DMS79 treated with DMSO at 0.1 percent for 48 hours (cell line): Measurements from ENCODE around the gene PELI1.

Experiments used
- DNase-seq: peaks from one replicate; lab custom pipeline; 2025; lab: John Stamatoyannopoulos, UW

PELI1 gene, protein sequence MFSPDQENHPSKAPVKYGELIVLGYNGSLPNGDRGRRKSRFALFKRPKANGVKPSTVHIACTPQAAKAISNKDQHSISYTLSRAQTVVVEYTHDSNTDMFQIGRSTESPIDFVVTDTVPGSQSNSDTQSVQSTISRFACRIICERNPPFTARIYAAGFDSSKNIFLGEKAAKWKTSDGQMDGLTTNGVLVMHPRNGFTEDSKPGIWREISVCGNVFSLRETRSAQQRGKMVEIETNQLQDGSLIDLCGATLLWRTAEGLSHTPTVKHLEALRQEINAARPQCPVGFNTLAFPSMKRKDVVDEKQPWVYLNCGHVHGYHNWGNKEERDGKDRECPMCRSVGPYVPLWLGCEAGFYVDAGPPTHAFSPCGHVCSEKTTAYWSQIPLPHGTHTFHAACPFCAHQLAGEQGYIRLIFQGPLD

DNA sequence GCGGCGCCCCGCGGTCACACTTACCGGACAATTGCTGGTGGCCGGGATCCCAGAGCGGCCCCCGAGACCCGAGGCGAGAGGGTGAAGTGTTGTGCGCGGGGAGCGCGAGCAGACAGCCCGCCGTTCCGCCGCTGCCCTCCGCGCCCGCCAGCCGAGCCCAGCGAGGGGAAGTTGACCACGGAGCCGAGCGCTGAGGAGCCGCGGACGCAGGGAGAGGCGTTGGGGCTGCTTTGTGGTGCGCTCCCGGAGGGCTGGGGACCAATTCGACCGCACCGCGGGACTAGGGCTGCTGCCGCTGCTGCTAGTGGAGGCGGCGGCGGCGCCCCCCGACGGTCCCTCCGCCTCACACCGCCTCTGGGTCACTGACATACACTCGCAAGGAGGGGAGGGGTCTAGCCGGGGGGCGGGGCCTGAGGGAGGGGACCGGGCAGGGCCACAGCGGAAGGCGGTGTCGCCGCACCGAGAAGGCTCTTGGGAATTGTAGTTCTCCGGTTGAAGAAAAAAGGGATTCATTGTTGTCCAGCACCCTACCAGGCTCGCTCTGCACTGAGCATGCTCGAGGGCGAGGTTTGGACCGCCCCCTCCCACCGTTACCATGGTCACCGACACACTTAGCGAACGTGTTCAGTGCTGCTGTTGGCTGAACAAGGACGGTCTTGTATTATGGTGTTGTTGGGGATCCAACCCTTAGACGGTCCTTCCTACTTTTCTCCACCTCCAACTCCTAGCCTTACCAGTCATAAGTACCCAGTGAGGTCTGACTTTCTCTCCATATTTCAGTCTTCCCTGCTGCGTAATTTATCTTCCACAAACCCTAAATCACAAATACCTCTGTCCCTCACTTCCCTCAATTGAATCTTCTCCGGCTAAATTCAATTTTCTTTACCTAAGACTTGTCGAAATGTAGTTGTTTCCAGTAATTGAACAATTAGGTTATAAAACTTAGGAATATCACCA, at the start of gene PELI1:
Gene PELI1 (minus strand): TSS at position 364 of the 957 bp plus-strand sequence. CDS start 36,110 bp downstream, outside the sequence.
- peak; percentile 94 for DNase-seq

DNA sequence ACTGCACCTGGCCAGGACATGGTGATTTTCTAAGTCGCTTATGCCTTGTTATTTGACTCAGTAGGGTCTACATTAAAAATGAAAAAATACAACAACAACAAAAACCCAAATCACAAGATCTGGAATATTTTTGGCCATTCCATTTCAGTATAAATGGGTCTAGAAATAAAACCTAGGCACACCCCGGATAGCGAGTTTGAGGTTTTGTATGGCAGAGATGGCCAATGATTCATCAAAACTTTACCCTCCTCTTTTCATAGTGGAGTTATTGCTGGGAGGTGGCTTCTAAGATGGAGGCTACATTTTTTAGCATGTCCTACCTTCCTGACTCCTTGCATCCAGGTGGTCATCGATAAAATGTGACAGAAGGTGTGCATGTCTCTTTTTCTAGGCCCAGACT, 49.3 kb upstream of the PELI1 start:
- DNase-seq = no peak

DNA sequence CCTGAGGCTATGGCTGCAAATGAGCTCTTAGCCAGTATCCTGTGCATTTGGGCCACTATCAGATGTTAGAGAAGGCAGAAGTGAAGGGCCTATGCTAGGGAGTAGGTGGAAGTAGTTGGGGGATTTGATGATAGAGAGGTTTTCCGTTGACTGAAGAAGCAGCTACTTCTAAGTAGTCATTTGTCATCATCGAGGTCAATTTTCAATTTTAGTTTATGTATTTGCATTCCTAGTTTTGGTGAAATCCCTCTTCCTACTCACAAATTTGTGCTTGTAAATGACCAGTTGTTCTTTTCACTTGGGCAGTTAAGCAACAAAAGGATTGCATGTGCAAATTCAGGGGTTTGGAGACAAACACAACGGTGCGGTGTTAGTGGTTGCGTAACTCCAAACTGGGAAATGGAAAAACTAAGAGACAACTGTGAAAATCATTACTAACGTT, 48.5 kb upstream of the PELI1 start:
- DNase-seq = no peak

DNA sequence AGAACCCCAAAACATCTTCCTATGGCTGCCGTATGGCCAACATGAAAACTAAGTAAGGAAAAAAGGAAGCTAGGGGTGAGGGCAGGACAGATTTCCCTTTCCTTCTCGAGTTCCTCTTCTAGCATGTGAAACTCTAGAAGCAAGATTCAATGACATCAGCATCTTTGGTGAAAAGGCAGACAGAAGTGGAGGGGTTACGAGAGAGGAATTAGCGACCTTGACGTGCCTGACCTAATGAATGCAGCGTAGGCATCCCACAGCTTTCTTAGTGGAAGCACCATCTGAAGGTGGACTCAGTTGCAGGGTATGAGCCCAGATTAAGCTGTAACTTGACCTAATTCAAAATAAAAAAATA, 47.9 kb upstream of the PELI1 start:
- DNase-seq = no peak

DNA sequence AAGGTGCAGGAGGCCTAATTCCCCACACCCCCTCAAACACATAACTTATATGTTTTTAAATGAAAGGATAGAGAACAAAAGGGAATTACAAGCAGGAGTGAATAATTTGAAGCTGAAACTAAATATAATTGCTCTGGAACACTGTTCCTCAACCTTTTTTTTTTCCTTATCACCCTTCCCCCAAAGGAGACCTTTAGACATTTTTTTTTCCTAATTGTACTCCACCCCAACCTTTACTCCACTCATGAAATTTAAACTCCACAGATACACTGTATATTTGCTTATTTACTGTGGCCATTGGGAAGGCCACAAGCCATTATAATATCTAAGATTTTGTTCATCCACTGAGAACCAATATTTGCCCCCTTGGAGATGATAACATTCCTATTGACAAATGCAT, 45.4 kb upstream of the PELI1 start:
- no peak for DNase-seq

DNA sequence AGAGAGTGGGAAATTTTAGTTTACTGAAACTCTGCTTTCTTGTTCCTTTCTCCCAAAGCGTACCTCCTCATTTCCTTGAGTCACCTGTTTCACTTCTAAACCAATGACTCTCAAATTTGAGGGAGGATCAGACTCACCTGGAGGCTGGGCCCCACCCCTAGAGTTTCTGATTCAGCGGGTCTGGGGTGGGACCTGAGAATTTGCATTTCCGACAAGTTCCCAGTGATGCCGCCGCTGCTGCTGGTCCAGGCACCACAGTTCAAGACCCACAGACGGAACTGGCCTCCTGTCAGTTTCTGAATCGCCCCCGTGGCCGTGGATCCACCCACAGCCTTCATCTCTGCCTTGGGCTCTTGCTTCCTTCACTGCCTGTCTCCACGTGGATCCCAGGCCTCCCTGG, 44.9 kb upstream of the PELI1 start:
- no peak for DNase-seq

DNA sequence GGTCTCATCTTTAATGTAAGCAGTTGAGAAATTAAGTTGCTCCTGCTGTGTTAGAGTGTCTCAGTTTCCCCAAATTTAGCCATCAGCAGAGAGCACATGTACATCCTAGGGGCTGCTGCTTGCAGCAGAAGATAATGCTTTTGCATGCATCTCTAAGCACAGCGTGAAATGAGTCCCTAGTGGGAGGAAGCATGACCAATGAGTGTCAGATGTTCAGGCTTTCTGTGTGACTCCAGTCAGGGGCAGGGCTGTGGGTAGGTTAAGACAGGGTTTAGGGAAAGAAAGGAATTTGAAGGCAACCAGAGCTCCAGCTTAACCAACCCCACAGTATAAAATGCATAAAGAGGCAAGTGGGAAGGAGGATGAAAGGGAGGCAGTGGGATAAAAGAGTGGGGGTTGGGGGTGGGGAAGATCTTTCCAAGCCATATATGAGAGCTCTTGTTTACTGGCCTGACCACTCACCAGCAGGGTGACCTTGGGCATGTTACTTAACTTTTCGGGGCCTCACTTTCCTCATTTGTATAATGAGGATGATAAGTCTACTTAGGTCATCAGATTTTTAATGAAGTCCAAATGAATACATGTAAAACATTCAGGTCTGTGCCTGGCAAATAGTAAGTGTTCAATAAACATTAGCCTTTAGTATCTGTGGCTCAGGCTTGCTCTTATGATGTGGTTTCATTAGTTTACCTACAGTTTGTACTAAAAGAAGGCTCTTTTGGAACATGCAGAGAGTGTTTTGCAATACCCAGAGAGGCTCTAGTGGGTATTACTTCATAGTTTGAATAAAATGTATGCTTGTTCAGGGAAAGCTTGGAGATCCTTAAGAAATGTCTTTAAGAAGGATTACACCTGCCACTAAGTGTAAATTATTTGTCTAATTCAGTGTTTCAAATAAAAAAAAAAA, 42.7 kb upstream of the PELI1 start:
- no peak for DNase-seq

DNA sequence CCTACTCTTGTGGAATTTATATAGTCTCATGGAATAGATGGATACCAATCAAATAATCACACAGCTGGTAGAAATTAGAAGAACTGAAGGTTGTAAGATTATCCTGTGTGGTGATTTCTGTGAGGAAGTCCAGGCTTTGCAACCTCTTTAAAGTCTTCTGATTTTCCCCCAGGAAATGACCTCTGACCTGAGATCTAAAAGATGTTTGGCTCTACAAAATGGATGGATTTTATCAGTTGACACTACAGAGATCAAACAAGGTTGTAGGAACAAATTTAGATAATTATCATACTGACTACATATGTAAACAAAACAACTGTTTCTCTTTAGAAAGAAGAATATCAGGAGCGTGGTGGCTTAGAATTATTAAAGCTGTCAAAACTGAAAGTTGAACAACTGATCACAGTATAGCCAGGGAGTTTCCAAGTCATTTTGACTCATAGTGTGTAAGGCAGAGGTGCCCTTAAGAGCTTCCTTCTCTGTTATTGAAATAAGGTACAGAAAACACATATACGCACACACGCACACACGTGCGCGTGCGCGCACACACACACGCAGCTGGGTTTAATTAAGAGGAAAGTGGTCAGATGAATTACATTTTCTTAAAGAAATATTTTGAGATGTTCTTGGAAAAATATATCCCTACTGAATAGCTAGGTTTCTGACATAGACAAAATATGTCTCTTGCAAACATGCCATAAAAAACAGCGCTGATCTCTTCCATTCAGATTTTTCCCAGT, 35.5 kb upstream of the PELI1 start:
- no peak for DNase-seq

DNA sequence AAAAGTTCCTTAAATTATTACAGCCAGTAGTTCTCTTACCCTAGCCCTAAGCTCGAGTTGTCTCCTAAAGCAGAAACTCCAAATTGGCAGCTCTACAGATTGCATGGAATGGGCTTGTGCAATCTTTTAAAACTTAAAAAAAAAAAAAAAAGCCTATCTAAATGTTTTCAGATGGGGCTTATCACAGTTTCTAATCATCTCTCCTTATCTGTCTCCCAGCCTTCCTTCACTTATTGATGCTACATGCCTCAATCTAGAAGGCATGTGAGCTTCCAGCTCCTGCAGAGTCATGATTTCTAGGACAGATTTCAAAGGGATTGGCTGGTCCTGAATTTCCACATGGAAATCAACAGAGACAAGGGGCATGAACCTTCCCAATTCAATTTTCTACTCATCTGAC, 33.1 kb upstream of the PELI1 start:
- DNase-seq = no peak

DNA sequence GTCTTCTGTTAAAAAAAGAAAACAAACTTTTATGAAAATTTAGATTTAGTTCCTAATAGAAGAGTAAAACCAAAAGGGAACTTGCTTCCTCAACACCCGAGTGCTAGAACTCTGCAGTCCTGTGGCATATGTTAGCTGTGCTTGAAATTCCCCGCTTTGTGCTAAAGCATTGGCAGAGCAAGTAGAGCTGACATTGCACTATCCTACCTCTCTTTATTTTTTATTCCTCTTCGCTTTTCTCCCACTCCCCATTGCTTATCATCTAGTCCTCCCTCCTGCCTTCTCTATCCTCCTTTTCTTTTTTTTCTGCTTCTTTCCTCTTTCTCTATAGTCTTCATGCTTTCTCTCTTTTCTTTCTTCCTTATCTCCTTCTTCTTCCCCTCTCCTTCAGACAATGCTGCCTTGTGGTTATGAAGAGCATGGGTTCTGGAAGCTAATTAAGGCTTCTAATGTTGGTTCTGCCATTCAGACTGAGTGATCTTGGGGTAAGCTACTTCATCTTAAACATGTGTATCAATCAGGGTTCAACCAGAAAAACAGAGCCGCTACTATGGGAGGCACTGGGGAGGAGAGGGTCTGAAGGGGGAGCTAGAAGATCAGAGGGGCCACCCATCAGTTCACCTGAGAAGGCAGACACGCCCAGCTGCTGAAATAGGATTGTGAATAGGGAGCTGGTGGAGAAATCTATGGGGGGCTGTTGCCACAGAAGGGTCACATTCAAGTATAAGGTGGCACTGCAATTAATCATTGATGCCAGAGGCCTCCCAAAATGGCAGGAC, 31.4 kb upstream of the PELI1 start:
- no peak for DNase-seq

DNA sequence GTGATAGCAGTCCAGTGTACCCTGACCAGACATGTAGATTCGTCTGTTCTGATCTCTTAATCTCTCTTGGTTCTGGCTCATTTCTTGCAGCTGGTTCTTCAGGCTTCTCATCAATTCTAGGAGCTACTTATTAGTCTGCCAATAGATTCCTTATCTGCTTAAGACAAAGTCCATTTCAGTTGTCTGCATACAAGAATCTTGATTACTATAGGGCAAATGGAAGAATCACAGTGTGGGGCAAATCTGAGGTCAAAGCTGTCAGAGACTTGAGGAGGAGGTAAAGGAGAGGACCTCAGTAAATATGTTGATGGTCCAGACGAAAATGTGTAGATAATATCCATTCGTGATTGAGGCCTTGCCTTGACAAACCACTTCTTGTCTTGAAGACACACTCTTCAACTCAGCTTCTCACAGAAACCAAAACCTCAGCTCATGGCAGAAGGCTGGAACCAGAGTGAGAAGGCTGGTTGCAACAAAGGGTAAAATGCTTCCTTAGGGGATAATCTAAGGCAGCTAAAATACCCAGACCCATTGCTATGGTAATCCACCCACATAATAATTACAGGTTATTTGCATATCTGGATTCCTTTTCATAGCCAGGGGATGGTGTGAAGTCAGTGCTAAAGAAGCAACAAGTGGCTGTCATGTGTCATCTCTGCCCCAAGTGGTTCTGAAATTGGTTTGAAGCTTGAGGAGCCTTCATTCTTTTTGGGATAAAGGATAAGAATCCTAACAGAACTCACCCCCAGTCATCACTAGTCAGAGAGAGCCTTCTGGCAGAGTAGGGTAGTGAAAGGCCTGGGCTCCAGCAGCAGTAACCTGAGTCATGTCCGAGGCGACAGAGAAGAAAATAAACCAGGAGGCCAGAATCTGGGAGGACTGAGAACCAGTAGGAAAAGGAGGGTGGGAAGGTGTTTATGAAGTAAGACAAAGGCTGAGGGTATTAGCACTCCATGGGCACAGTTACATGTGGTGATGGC, 29.2 kb upstream of the PELI1 start:
- DNase-seq = no peak

DNA sequence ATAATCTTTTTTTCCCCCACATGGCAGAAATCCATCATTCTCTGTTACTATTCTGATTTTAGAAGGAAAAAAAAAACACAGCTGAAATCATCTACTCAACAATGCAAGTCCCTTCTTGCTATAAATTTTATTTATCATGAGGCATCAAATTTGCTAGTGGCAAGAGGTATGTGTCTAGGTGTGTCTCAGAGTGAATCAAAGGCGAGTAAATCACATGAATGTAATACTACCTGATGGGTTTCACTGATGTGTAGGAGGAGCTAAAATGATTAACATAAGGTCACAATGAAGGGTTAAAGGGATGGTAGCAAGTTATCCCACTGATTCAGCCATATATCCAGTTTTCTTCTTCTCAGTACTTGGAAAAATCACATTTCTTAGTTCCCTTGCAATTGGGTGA, 24.5 kb upstream of the PELI1 start:
- no peak for DNase-seq

DNA sequence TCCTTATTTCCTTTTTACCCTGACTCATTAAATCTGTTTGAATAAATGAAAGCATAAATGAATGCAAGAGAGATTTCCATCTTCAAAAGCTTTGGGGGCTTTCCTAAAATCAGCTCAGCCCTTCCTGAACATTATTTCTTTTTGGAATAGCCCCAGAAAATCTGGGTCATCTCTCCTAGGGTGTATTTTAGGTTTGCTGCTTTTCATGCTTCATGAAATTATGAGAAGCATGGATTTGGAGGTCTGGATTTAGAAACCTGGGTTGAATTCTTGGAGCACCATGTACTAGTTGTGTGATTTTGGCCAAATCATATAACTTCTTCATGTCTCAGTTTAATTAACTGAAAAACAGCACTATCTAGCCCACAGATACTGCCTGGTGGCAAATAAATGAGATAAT, 24.0 kb upstream of the PELI1 start:
- DNase-seq = no peak

DNA sequence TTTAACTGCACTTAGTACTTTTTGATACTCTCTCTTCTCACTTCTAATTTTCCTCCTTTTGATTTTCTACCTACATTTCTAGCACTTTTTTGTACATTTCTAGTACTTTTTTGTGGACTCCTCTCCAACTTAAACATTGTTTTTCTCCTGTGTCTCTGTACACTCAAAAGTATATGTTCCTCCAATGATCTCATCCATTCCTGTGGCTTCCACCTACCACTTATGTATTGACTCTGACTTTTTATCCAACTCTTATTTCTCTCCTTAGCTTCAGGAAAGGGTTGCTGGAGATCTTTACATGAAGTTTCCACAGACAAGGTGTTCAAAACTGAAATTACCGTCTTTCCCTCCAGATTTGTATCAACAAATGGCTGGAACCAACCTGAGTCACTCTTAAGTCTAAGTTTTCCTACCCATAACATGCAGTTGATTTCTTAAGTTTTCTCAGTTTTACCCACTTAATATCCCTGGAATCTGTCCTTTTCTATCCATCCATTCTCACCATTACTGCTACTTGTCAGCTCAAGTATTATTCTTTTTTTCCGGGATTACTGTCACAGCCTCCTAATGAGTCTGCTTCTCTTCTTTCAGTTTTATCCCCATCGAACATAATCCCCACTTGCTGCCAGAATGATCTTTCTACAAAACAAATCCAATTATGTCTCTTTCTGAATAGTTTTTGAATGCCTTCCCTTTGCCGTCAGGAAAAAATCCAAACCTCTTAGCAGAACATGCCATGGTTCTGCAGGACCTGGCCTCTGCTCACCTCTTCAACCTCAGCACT, 22.6 kb upstream of the PELI1 start:
- no peak for DNase-seq

DNA sequence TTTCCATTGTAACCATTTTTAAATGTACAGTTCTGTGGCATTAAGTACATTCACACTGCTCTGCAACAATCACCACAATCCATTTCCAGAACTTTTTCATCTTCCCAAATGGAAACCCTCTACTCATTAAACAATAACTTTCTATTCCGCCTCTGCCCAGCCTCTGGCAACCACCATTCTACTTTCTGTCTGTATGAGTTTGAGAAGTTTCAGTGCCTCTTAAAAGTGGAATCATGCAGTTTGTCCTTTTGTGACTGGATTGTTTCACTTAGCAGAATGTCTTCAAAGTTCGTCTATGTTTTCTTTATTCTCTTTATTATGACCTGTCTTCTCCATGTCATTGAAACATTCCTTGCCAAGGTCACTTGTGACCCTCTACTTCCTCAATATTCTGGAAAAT, 22.0 kb upstream of the PELI1 start:
- DNase-seq = no peak

DNA sequence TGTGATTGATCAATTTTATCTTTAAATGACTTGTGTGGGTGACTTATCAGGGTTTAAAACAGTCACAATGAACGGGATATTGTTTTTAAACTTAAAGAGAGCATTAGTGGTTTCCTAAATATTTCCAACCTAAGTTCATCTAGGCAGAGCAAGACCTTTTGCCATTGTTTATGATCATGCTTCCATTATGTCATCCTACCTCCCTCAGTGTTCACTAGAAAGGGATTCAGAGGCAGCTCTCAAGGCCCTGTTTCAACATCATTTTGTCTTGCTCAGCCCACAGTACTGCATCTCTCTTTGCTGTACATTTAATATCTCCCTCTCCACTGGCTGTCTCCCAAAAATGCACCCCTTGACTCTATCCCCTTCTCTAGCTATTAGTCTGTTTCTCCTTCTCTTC, 21.5 kb upstream of the PELI1 start:
- DNase-seq = no peak

DNA sequence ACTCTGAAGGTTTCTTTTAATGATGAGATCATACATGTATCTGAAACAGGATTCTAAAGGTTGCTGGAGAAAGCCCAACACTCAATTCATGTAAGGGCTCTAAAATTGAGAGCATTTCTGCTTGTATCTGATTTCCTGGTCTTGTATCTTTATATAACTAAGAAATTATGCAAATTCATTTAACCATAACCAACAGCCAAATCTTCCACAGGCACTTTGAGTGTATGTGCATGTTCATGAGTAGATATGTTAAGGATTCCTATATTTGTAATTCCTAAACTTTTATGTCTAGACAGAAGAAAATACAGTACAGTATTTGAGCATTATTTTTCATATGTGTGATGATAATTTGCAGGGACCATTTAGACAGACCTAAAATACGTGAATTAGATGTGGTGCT, 20.4 kb upstream of the PELI1 start:
- no peak for DNase-seq

DNA sequence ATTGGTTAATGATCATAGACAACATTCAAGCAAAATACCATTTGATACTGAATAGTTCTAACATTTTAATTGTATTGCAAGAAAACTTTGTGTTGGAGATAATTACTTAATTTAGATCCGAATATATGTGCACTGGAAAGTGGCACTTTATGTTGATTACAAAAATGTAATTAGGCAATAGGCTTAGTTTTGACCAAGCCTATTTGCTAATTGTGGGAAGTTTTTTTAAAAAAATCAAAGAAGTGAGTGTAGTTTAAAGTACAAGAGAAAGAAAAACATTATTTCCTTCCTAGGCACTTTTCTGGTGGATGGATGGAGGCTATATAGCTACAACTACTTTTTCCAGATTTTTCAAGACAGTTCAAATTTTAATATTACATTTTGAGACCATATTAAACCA, 18.3 kb upstream of the PELI1 start:
- DNase-seq = no peak

DNA sequence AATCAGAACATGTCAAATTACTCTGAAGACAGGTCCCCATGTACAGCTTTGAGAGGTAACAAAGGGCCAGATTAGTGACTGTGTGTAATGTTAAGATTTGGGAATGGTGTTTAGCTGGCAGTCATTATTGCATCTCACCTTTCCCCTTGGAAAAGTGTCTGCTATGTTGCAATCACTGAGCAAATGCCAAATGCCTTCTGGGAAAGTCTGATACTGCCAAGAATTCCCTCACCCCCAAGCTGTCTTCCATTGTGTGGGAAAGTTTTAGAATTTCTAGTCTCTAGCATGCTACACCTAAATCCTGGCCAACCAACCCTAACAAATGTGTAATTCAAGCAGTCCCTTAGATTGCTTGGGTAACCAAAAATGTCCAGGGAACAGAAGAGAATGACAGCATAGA, 13.6 kb upstream of the PELI1 start:
- DNase-seq = no peak
